IMR-90 (cell line): Measurements from ENCODE around the gene TRIM44. TPM values are rescaled to one million over a fixed set of nuclear protein-coding genes. Genes with fewer than 3 reads are reported as not detected.

Experiments
- ATAC-seq: fragments of 200-7000 bp; cut with Tn5 transposase; 2 replicates; pipeline ENCODE4 v1.9.1; 2020; ENCODE audit warnings: low read depth, mild to moderate bottlenecking, moderate library complexity
- BruUV-seq: library from RNA; stranded (reverse); fragments of 400-500 nt; replicated peaks from 2 replicates; lab custom pipeline; 2021; lab: Mats Ljungman, UMichigan
- CTCF ChIA-PET: fragments of 300-600 bp; formaldehyde crosslinking; extraction: SDS; loops from one replicate; lab custom pipeline; 2021; ENCODE audit warnings: antibody characterized with exemption; lab: Yijun Ruan, JAX
- POLR2A ChIA-PET: fragments of 300-600 bp; sonication (Branson Sonifier 250); formaldehyde crosslinking; loops from one replicate; lab custom pipeline; 2022; ENCODE audit warnings: antibody characterized with exemption; ENCODE audit not compliant: unreplicated experiment; lab: Charles Lee
- DNase-seq: peaks from one replicate; pipeline ENCODE4 v3.0.0; 2013
- H2AFZ ChIP-seq: replicated peaks from 2 replicates; pipeline ENCODE3; 2013; ENCODE audit warnings: low read length, mild to moderate bottlenecking; ENCODE audit not compliant: poor library complexity
- H2AK5ac ChIP-seq: 2 replicates; pipeline ENCODE4 v1.6.1; 2013; ENCODE audit warnings: low read depth, low read length, inconsistent platforms
- H2AK9ac ChIP-seq: replicated peaks from 2 replicates; pipeline ENCODE3; 2013; ENCODE audit warnings: mild to moderate bottlenecking, low read depth, low read length, moderate library complexity; ENCODE audit not compliant: poor library complexity
- H2BK120ac ChIP-seq: 2 replicates; pipeline ENCODE4 v1.6.1; 2013; ENCODE audit warnings: low read depth, low read length, inconsistent platforms
- H2BK15ac ChIP-seq: 3 replicates; pipeline ENCODE4 v1.6.1; 2013; ENCODE audit warnings: low read depth, low read length, inconsistent platforms
- H2BK20ac ChIP-seq: 2 replicates; pipeline ENCODE4 v1.6.1; 2013; ENCODE audit warnings: low read depth, mild to moderate bottlenecking, inconsistent platforms, low read length, moderate library complexity
- H2BK5ac ChIP-seq: 2 replicates; pipeline ENCODE4 v1.6.1; 2013; ENCODE audit warnings: mild to moderate bottlenecking, low read depth, low read length, inconsistent platforms; ENCODE audit not compliant: poor library complexity, severe bottlenecking
- H3K14ac ChIP-seq: replicated peaks from 2 replicates; pipeline ENCODE4 v1.6.1; 2013; ENCODE audit warnings: low read depth, low read length, inconsistent platforms
- H3K18ac ChIP-seq: 2 replicates; pipeline ENCODE4 v1.6.1; 2013; ENCODE audit warnings: low read depth, low read length, control low read depth
- H3K23ac ChIP-seq: 2 replicates; pipeline ENCODE4 v1.6.1; 2013; ENCODE audit warnings: low read depth, low read length, inconsistent platforms
- H3K27ac ChIP-seq: 2 replicates; pipeline ENCODE4 v1.5.1; 2013; ENCODE audit warnings: mild to moderate bottlenecking, control low read depth, low read length; ENCODE audit not compliant: insufficient read depth
- H3K27me3 ChIP-seq: 2 replicates; pipeline ENCODE4 v1.6.1; 2013; ENCODE audit warnings: low read length; ENCODE audit not compliant: control insufficient read depth, insufficient read depth
- H3K36me3 ChIP-seq: 2 replicates; pipeline ENCODE4 v1.6.1; 2013; ENCODE audit warnings: low read length, mixed read lengths; ENCODE audit not compliant: control insufficient read depth, insufficient read depth
- H3K4ac ChIP-seq: 2 replicates; pipeline ENCODE4 v1.6.1; 2013; ENCODE audit warnings: low read depth, low read length, inconsistent platforms
- H3K4me1 ChIP-seq: 2 replicates; pipeline ENCODE4 v1.6.1; 2013; ENCODE audit warnings: low read length, mixed read lengths; ENCODE audit not compliant: control insufficient read depth, insufficient read depth
- H3K4me2 ChIP-seq: 2 replicates; pipeline ENCODE4 v1.6.1; 2013; ENCODE audit warnings: low read depth, mild to moderate bottlenecking, control low read depth, low read length, moderate library complexity
- H3K4me3 ChIP-seq: 2 replicates; pipeline ENCODE4 v1.5.1; 2013; ENCODE audit warnings: low read depth, mild to moderate bottlenecking, control low read depth, low read length, moderate library complexity; ENCODE audit not compliant: insufficient read depth
- H3K56ac ChIP-seq: 2 replicates; pipeline ENCODE4 v1.6.1; 2013; ENCODE audit warnings: low read length, inconsistent platforms; ENCODE audit not compliant: insufficient read depth; ENCODE audit errors: extremely low read depth
- H3K79me1 ChIP-seq, 2 experiments: 2 replicates each; pipeline ENCODE4 v1.6.1; 2013; ENCODE audit warnings: low read length in 2 of 2, inconsistent platforms in 1 of 2, low read depth in 1 of 2
- H3K9ac ChIP-seq: 2 replicates; pipeline ENCODE4 v1.6.1; 2013; ENCODE audit warnings: low read depth, low read length, control low read depth
- H3K9me1 ChIP-seq: 2 replicates; pipeline ENCODE4 v1.6.1; 2013; ENCODE audit warnings: low read length, inconsistent platforms; ENCODE audit not compliant: insufficient read depth
- H3K9me3 ChIP-seq: 2 replicates; pipeline ENCODE4 v1.6.1; 2013; ENCODE audit warnings: low read length; ENCODE audit not compliant: control insufficient read depth, insufficient read depth
- H4K20me1 ChIP-seq: 2 replicates; pipeline ENCODE4 v1.6.1; 2013; ENCODE audit warnings: low read length, inconsistent platforms; ENCODE audit not compliant: insufficient read depth
- H4K5ac ChIP-seq: 2 replicates; pipeline ENCODE4 v1.6.1; 2013; ENCODE audit warnings: mild to moderate bottlenecking, low read depth, low read length, control low read depth
- H4K8ac ChIP-seq, 2 experiments: 2 replicates each; pipeline ENCODE4 v1.6.1; 2013; ENCODE audit warnings: low read depth in 2 of 2, low read length in 2 of 2, control low read depth in 1 of 2, inconsistent platforms in 1 of 2
- H4K91ac ChIP-seq: 2 replicates; pipeline ENCODE4 v1.6.1; 2013; ENCODE audit warnings: low read depth, low read length, inconsistent platforms; ENCODE audit not compliant: insufficient read depth
- CHD1 ChIP-seq: IDR thresholded peaks from 2 replicates; pipeline ENCODE4 v1.6.1; 2012; ENCODE audit warnings: low read depth, low read length, improper control_type of control experiment
- CTCF ChIP-seq: conservative IDR thresholded peaks from 2 replicates; pipeline ENCODE4 v1.5.1; 2012; ENCODE audit warnings: mild to moderate bottlenecking, low read depth, low read length, improper control_type of control experiment
- ELK1 ChIP-seq: fragments of 150-350 bp; IDR thresholded peaks from 2 replicates; pipeline ENCODE4 v1.6.1; 2016; ENCODE audit warnings: low read depth, mild to moderate bottlenecking, low read length, moderate library complexity, borderline replicate concordance
- MAZ ChIP-seq: IDR thresholded peaks from 2 replicates; pipeline ENCODE4 v1.6.1; 2012; ENCODE audit warnings: low read depth, mild to moderate bottlenecking, low read length, improper control_type of control experiment, moderate library complexity, borderline replicate concordance
- POLR2A ChIP-seq: IDR thresholded peaks from 2 replicates; pipeline ENCODE4 v1.6.1; 2012; ENCODE audit warnings: mild to moderate bottlenecking, low read depth, low read length
- RCOR1 ChIP-seq: IDR thresholded peaks from 2 replicates; pipeline ENCODE4 v1.6.1; 2012; ENCODE audit warnings: mild to moderate bottlenecking, low read length, improper control_type of control experiment; ENCODE audit not compliant: insufficient replicate concordance
- WGBS, 2 experiments: methylation state at CpG; one replicate each; pipeline versions ENCODE4 v1.1.5 to v1.1.7; 2013; ENCODE audit warnings: missing lambda C conversion rate in 2 of 2; ENCODE audit not compliant: insufficient read length in 1 of 2; ENCODE audit errors: extremely low coverage in 2 of 2; 5-methylcytosine and 5-hydroxymethylcytosine counted together
- dilution Hi-C: fragments of 300-500 bp; cut with HindIII; formaldehyde crosslinking; loops from one replicate; pipeline ENCODE4 v1.14.3; 2018; ENCODE audit warnings: low sequenced_read_pairs; ENCODE audit not compliant: unreplicated experiment
- in situ Hi-C: fragments of 300-500 bp; cut with MboI; formaldehyde crosslinking; loops from 3 replicates; pipeline ENCODE4 v1.14.3; 2019; ENCODE audit warnings: low sequenced_read_pairs, inconsistent platforms, mixed read lengths
- intact Hi-C: fragments of 100-400 bp; cut with micrococcal nuclease; formaldehyde crosslinking; loops from 2 replicates; pipeline ENCODE4 v1.10.0; 2022
- polyA plus RNA-seq, 3 experiments: library from polyadenylated mRNA; depleted of rRNA; stranded (reverse); fragments of >200 nt; gene quantifications; 2 replicates each; pipeline ENCODE4 v1.2.3, GENCODE V29; 2012; ENCODE audit warnings: low replicate concordance in 1 of 3
- total RNA-seq: library from RNA; depleted of rRNA; stranded (reverse); fragments of >200 nt; gene quantifications from 2 replicates; pipeline ENCODE4 v1.2.3, GENCODE V29; 2012

Gene TRIM44
- total and polyA plus RNA-seq, 2 of the 4 experiments (the other 2 are of a cell fraction) = 50.7 to 104 TPM

GRCh38 chr11:35680506-35680905 is 17.9 kb downstream of the TRIM44 start:
- in situ Hi-C loops (no loop called here), intact Hi-C loops (no loop called here), dilution Hi-C loops (no loop called here)
- ChIA-PET CTCF (no interaction called here), POLR2A (interaction anchor here (0.5 kb wide), 1 partner anchor 178 kb away, joined by 4 read pairs; no protein-coding TSS in a partner anchor)
- BruUV-seq = no TSS peak
- peaks cover 45% of the 10 kb centered on the region for H4K20me1 ChIP-seq
- no peak overlapping the region for H3K4ac ChIP-seq
- H3K9me3 ChIP-seq = no peaks in the 10 kb centered on the region
- H4K5ac ChIP-seq = no peak overlapping the region
- H3K79me1 ChIP-seq = peaks cover 40 to 69% of the 10 kb centered on the region in 2 experiments
- H2BK15ac ChIP-seq = no peak overlapping the region
- H4K8ac ChIP-seq = no peak overlapping the region
- ATAC-seq (no peak), DNase-seq (no peak)
- H2BK20ac ChIP-seq = no peak overlapping the region
- no peak overlapping the region for H2AK5ac ChIP-seq
- peaks cover under 1% of the 10 kb centered on the region for H3K36me3 ChIP-seq
- no peak overlapping the region for H3K9ac ChIP-seq
- no peak overlapping the region for H3K18ac ChIP-seq
- H3K4me1 ChIP-seq = peaks cover 5% of the 10 kb centered on the region
- no peak overlapping the region for H3K56ac ChIP-seq
- no peak overlapping the region for H2BK5ac ChIP-seq
- no peak overlapping the region for H2AK9ac ChIP-seq
- H2AFZ ChIP-seq = no peak overlapping the region
- H3K9me1 ChIP-seq = peaks cover 3% of the 10 kb centered on the region; the same call in 1 of the 2 replicates
- H2BK120ac ChIP-seq = no peak overlapping the region
- H3K27me3 ChIP-seq = no peaks in the 10 kb centered on the region
- H3K14ac ChIP-seq = no peak overlapping the region
- H3K4me3 ChIP-seq = no peak overlapping the region
- no peak overlapping the region for H3K23ac ChIP-seq
- no peak overlapping the region for H4K91ac ChIP-seq
- TF ChIP-seq ELK1 (no peak), CHD1 (no peak), MAZ (no peak), RCOR1 (no peak), POLR2A (no peak), CTCF (no peak)
- no peak overlapping the region for H3K27ac ChIP-seq
- H3K4me2 ChIP-seq = no peak overlapping the region
- no CpG with 5 or more reads among the region's 1 CpG for WGBS, 2 experiments
